HEK293 (cell line): Measurements from ENCODE around the gene MRPL4.

Source experiments
- CTCF ChIA-PET: fragments of 350-600 bp; formaldehyde crosslinking; extraction: SDS; loops from one replicate; lab custom pipeline; 2021; ENCODE audit warnings: antibody characterized with exemption; lab: Yijun Ruan, JAX
- POLR2A ChIA-PET: fragments of 300-600 bp; formaldehyde crosslinking; extraction: SDS; loops from one replicate; lab custom pipeline; 2020; ENCODE audit warnings: antibody characterized with exemption, inconsistent platforms; lab: Yijun Ruan, JAX
- H3K27ac ChIP-seq: fragments of 200-500 bp; sonication (Bioruptor generic); 2 replicates; pipeline ENCODE4 v1.5.1; 2014; ENCODE audit warnings: low read depth, low read length, control low read depth, inconsistent platforms; ENCODE audit errors: extremely low read depth
- H3K36me3 ChIP-seq, 2 experiments: fragments of 200-500 bp in 1 of 2; sonication (Bioruptor generic) in 1 of 2; 1 replicate in 1 of 2; 2 replicates in 1 of 2; pipeline ENCODE4 v1.5.1; 2014 to 2017; ENCODE audit warnings: inconsistent platforms in 2 of 2, low read length in 2 of 2; ENCODE audit not compliant: control insufficient read depth in 2 of 2, insufficient read depth in 1 of 2
- H3K4me1 ChIP-seq: fragments of 200-500 bp; sonication (Bioruptor generic); 2 replicates; pipeline ENCODE4 v1.5.1; 2014; ENCODE audit warnings: mild to moderate bottlenecking, low read length, inconsistent platforms; ENCODE audit not compliant: control insufficient read depth, insufficient read depth
- H3K4me3 ChIP-seq: 2 replicates; pipeline ENCODE4 v1.5.1; 2011; ENCODE audit warnings: low read depth, mild to moderate bottlenecking, control low read depth, low read length, moderate library complexity
- H3K9me3 ChIP-seq: fragments of 200-500 bp; sonication (Bioruptor generic); 2 replicates; pipeline ENCODE4 v1.5.1; 2014; ENCODE audit warnings: low read depth, low read length, inconsistent platforms; ENCODE audit not compliant: control insufficient read depth, insufficient read depth
- BCL11B ChIP-seq: fragments of 450-650 bp; formaldehyde crosslinking; IDR thresholded peaks from 2 replicates; pipeline ENCODE4 v1.5.1; 2016; ENCODE audit warnings: low read depth, missing biosample characterization, missing genetic modification characterization
- GLIS2 ChIP-seq: fragments of 450-650 bp; formaldehyde crosslinking; IDR thresholded peaks from 2 replicates; pipeline ENCODE4 v1.5.1; 2016; ENCODE audit warnings: missing biosample characterization, missing genetic modification characterization
- INSM2 ChIP-seq: fragments of 450-650 bp; formaldehyde crosslinking; IDR thresholded peaks from 2 replicates; pipeline ENCODE4 v1.5.1; 2016; ENCODE audit warnings: missing biosample characterization, missing genetic modification characterization
- KLF16 ChIP-seq: fragments of 450-650 bp; formaldehyde crosslinking; IDR thresholded peaks from 2 replicates; pipeline ENCODE4 v1.5.1; 2017; ENCODE audit warnings: missing biosample characterization, missing genetic modification characterization
- PRDM10 ChIP-seq: fragments of 450-650 bp; formaldehyde crosslinking; IDR thresholded peaks from 2 replicates; pipeline ENCODE4 v1.5.1; 2016; ENCODE audit warnings: missing biosample characterization, missing genetic modification characterization
- SETDB1 ChIP-seq: IDR thresholded peaks from one replicate; pipeline ENCODE4 v1.6.1; 2017; ENCODE audit warnings: mild to moderate bottlenecking, low read length, moderate library complexity, mixed read lengths; ENCODE audit not compliant: insufficient read length
- YY2 ChIP-seq: fragments of 450-650 bp; formaldehyde crosslinking; IDR thresholded peaks from 2 replicates; pipeline ENCODE4 v1.5.1; 2016; ENCODE audit warnings: missing biosample characterization, missing genetic modification characterization
- ZBTB44 ChIP-seq: fragments of 450-650 bp; IDR thresholded peaks from 2 replicates; pipeline ENCODE4 v1.5.1; 2018; ENCODE audit warnings: missing biosample characterization, mild to moderate bottlenecking, missing genetic modification characterization
- ZBTB48 ChIP-seq: fragments of 450-650 bp; formaldehyde crosslinking; IDR thresholded peaks from 2 replicates; pipeline ENCODE4 v1.5.1; 2016; ENCODE audit warnings: missing biosample characterization, missing genetic modification characterization
- ZBTB7A ChIP-seq: fragments of 450-650 bp; formaldehyde crosslinking; IDR thresholded peaks from 2 replicates; pipeline ENCODE4 v1.5.1; 2016; ENCODE audit warnings: low read depth, missing biosample characterization, missing genetic modification characterization
- ZNF121 ChIP-seq: fragments of 450-650 bp; formaldehyde crosslinking; IDR thresholded peaks from 2 replicates; pipeline ENCODE4 v1.5.1; 2016; ENCODE audit warnings: missing biosample characterization, missing genetic modification characterization
- ZNF140 ChIP-seq: fragments of 450-650 bp; formaldehyde crosslinking; IDR thresholded peaks from 2 replicates; pipeline ENCODE4 v1.5.1; 2016; ENCODE audit warnings: missing biosample characterization, missing genetic modification characterization
- ZNF239 ChIP-seq: fragments of 450-650 bp; formaldehyde crosslinking; IDR thresholded peaks from 2 replicates; pipeline ENCODE4 v1.5.1; 2016; ENCODE audit warnings: missing biosample characterization, missing genetic modification characterization
- ZNF423 ChIP-seq: fragments of 450-650 bp; formaldehyde crosslinking; IDR thresholded peaks from 2 replicates; pipeline ENCODE4 v1.5.1; 2016; ENCODE audit warnings: missing biosample characterization, missing genetic modification characterization
- ZNF433 ChIP-seq: fragments of 450-650 bp; formaldehyde crosslinking; IDR thresholded peaks from 2 replicates; pipeline ENCODE4 v1.5.1; 2016; ENCODE audit warnings: missing biosample characterization, missing genetic modification characterization, low read depth
- ZNF513 ChIP-seq: fragments of 450-650 bp; IDR thresholded peaks from 2 replicates; pipeline ENCODE4 v1.5.1; 2018; ENCODE audit warnings: missing biosample characterization, missing genetic modification characterization
- ZNF521 ChIP-seq: fragments of 450-650 bp; formaldehyde crosslinking; IDR thresholded peaks from 2 replicates; pipeline ENCODE4 v1.5.1; 2017; ENCODE audit warnings: missing biosample characterization, mild to moderate bottlenecking, missing genetic modification characterization
- ZNF571 ChIP-seq: fragments of 450-650 bp; formaldehyde crosslinking; IDR thresholded peaks from 2 replicates; pipeline ENCODE4 v1.5.0; 2017; ENCODE audit warnings: missing biosample characterization, missing genetic modification characterization
- ZNF654 ChIP-seq: fragments of 450-650 bp; formaldehyde crosslinking; IDR thresholded peaks from 2 replicates; pipeline ENCODE4 v1.5.1; 2016; ENCODE audit warnings: low read depth, missing biosample characterization, missing genetic modification characterization
- TF ChIP-seq, protein P1 (sequence below): sonication (generic); formaldehyde crosslinking; IDR thresholded peaks from 2 replicates; pipeline ENCODE4 v1.8.1; 2022; ENCODE audit warnings: mild to moderate bottlenecking, moderate library complexity, missing genetic modification reagents

MRPL4 gene

GRCh38 chr19:10226376-10227025 lies 25.5 kb upstream of the MRPL4 start:
- no peak overlapping the region for H3K4me3 ChIP-seq
- no peaks in the 10 kb centered on the region for H3K9me3 ChIP-seq
- CTCF ChIA-PET, result interaction anchor here (0.7 to 4.7 kb wide), 4 partner anchors 10 to 34 kb away, joined by 3 to 38 read pairs (median 4); no protein-coding TSS in a partner anchor
- POLR2A ChIA-PET, result interaction anchor here (0.5 to 0.6 kb wide), 3 partner anchors 24 to 49 kb away, joined by 3 to 4 read pairs (median 3); no protein-coding TSS in a partner anchor
- H3K27ac ChIP-seq, result no peak overlapping the region
- peaks cover 0 to 9% of the 10 kb centered on the region in 2 experiments; a peak in 1 of 3 replicates for H3K36me3 ChIP-seq
- no peaks in the 10 kb centered on the region for H3K4me1 ChIP-seq
- TF ChIP-seq ZNF239 (tag by site-specific recombination) (no peak), YY2 (no peak), BCL11B (tag by site-specific recombination) (no peak), ZNF513 (tag by site-specific recombination) (no peak), ZNF423 (no peak), ZNF521 (no peak), GLIS2 (tag by site-specific recombination) (no peak), INSM2 (tag by site-specific recombination) (no peak), SETDB1 (no peak), PRDM10 (tag by site-specific recombination) (no peak), KLF16 (tag by site-specific recombination) (no peak), ZBTB48 (no peak), ZNF121 (tag by site-specific recombination) (no peak), ZNF433 (tag by site-specific recombination) (no peak), ZBTB44 (tag by site-specific recombination) (no peak), ZBTB7A (no peak), ZNF571 (no peak), ZNF654 (tag by site-specific recombination) (no peak), ZNF140 (tag by site-specific recombination) (no peak)
- TF ChIP-seq, protein P1, sequence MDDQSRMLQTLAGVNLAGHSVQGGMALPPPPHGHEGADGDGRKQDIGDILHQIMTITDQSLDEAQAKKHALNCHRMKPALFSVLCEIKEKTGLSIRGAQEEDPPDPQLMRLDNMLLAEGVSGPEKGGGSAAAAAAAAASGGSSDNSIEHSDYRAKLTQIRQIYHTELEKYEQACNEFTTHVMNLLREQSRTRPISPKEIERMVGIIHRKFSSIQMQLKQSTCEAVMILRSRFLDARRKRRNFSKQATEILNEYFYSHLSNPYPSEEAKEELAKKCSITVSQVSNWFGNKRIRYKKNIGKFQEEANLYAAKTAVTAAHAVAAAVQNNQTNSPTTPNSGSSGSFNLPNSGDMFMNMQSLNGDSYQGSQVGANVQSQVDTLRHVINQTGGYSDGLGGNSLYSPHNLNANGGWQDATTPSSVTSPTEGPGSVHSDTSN (CRISPR knock-in tag), result no peak
